ENCODE results near the gene PRKG1. TPM values are rescaled to one million over a fixed set of nuclear protein-coding genes. Genes with fewer than 3 reads are reported as not detected.

Gene PRKG1
- total RNA-seq, 4 donors from 2014 or later: 1.2 to 6.5 (median 2.7) TPM

- Histone ChIP-seq H3K4me1 (no peaks in the 10 kb centered on the region), H3K36me3 (no peaks in the 10 kb centered on the region), H3K27ac (no peak overlapping the region), H3K27me3 (no peaks in the 10 kb centered on the region), H3K9me3 (no peaks in the 10 kb centered on the region), H3K4me3 (no peak overlapping the region)
- WGBS: 75% methylated on average over 4 of the region's 4 CpGs
- no peak for DNase-seq (ENCODE audit: low spot score in 2 of 2)
- no peak for TF ChIP-seq POLR2AphosphoS5 (IDR thresholded peaks at IDR 0.05)
- no peak for TF ChIP-seq POLR2A (IDR thresholded peaks at IDR 0.05)
- no peak for TF ChIP-seq CTCF (IDR thresholded peaks at IDR 0.05)
- TF ChIP-seq EP300 (IDR thresholded peaks at IDR 0.05): no peak
Measured at GRCh38 chr10:52212062-52212461, 1137.8 kb downstream of the PRKG1 start.

GRCh38 chr10:52212802-52213201 lies 1138.5 kb downstream of the PRKG1 start:
- Histone ChIP-seq H3K4me3 (no peak overlapping the region), H3K36me3 (no peaks in the 10 kb centered on the region), H3K27ac (no peak overlapping the region), H3K4me1 (no peaks in the 10 kb centered on the region), H3K27me3 (no peaks in the 10 kb centered on the region), H3K9me3 (no peaks in the 10 kb centered on the region)
- TF ChIP-seq POLR2AphosphoS5 (IDR thresholded peaks at IDR 0.05): no peak
- TF ChIP-seq EP300 (IDR thresholded peaks at IDR 0.05): no peak
- TF ChIP-seq POLR2A (IDR thresholded peaks at IDR 0.05): no peak
- TF ChIP-seq CTCF (IDR thresholded peaks at IDR 0.05): no peak
- WGBS: 87% methylated on average over 4 of the region's 4 CpGs
- DNase-seq (ENCODE audit: low spot score in 2 of 2): no peak

- no peak for DNase-seq (ENCODE audit: low spot score in 2 of 2)
- H3K4me3 ChIP-seq: no peak overlapping the region
- no peaks in the 10 kb centered on the region for H3K27me3 ChIP-seq
- no peak overlapping the region for H3K27ac ChIP-seq
- no peaks in the 10 kb centered on the region for H3K36me3 ChIP-seq
- H3K9me3 ChIP-seq: no peaks in the 10 kb centered on the region
- no peaks in the 10 kb centered on the region for H3K4me1 ChIP-seq
- TF ChIP-seq POLR2AphosphoS5 (IDR thresholded peaks at IDR 0.05) (no peak), EP300 (IDR thresholded peaks at IDR 0.05) (no peak), CTCF (IDR thresholded peaks at IDR 0.05) (no peak), POLR2A (IDR thresholded peaks at IDR 0.05) (no peak)
- WGBS: 60% methylated on average over 3 of the region's 3 CpGs
Measured at GRCh38 chr10:52213321-52213752, 1139.0 kb downstream of the PRKG1 start.

- TF ChIP-seq POLR2AphosphoS5 (IDR thresholded peaks at IDR 0.05): no peak
- peak; percentile 64 to 72 for TF ChIP-seq CTCF (IDR thresholded peaks at IDR 0.05)
- no peak overlapping the region for H3K4me3 ChIP-seq
- no peaks in the 10 kb centered on the region for H3K36me3 ChIP-seq
- no peak for DNase-seq (ENCODE audit: low spot score in 2 of 2)
- H3K27ac ChIP-seq: no peak overlapping the region
- H3K4me1 ChIP-seq: no peaks in the 10 kb centered on the region
- no peaks in the 10 kb centered on the region for H3K27me3 ChIP-seq
- H3K9me3 ChIP-seq: no peaks in the 10 kb centered on the region
Measured at GRCh38 chr10:52215745-52216361, 1141.6 kb downstream of the PRKG1 start.

- DNase-seq (ENCODE audit: low spot score in 2 of 2): no peak
Measured at GRCh38 chr10:52216852-52217251, 1142.6 kb downstream of the PRKG1 start.

More at GRCh38 chr10:52216852-52217251, 1142.6 kb downstream of the PRKG1 start:
- Histone ChIP-seq H3K27me3 (no peaks in the 10 kb centered on the region), H3K27ac (no peak overlapping the region), H3K36me3 (no peaks in the 10 kb centered on the region), H3K9me3 (no peaks in the 10 kb centered on the region), H3K4me1 (no peaks in the 10 kb centered on the region), H3K4me3 (no peak overlapping the region)
- 47% methylated on average over 2 of the region's 2 CpGs for WGBS
- TF ChIP-seq CTCF (IDR thresholded peaks at IDR 0.05) (no peak), EP300 (IDR thresholded peaks at IDR 0.05) (no peak), POLR2AphosphoS5 (IDR thresholded peaks at IDR 0.05) (no peak), POLR2A (IDR thresholded peaks at IDR 0.05) (no peak)
